HepG2 (cell line): ENCODE measurements around the gene RTF1. TPM values are rescaled to one million over a fixed set of nuclear protein-coding genes. Genes with fewer than 3 reads are reported as not detected.

Experiments used
- EED ChIP-seq: sonication (generic); formaldehyde crosslinking; IDR thresholded peaks from 2 replicates; pipeline ENCODE4 v1.5.0; 2020; ENCODE audit warnings: mild to moderate bottlenecking, missing genetic modification reagents
- ELF1 ChIP-seq: sonication (generic); formaldehyde crosslinking; IDR thresholded peaks from 2 replicates; pipeline ENCODE4 v1.4.0; 2020; ENCODE audit warnings: missing genetic modification reagents
- HNRNPLL ChIP-seq: fragments of 200-400 bp; formaldehyde crosslinking; IDR thresholded peaks from 2 replicates; pipeline ENCODE4 v1.6.1; 2017; ENCODE audit warnings: mild to moderate bottlenecking, low read depth, low read length; ENCODE audit not compliant: poor library complexity, severe bottlenecking
- MED1 ChIP-seq: sonication (generic); formaldehyde crosslinking; IDR thresholded peaks from 2 replicates; pipeline ENCODE4 v1.4.0; 2020; ENCODE audit warnings: missing genetic modification reagents
- NBN ChIP-seq: fragments of 450-650 bp; conservative IDR thresholded peaks from 2 replicates; pipeline ENCODE4 v1.6.1; 2017
- PITX1 ChIP-seq: sonication (generic); formaldehyde crosslinking; IDR thresholded peaks from 2 replicates; pipeline ENCODE4 v1.5.1; 2020; ENCODE audit warnings: mild to moderate bottlenecking, missing genetic modification reagents
- RXRB ChIP-seq: IDR thresholded peaks from 2 replicates; pipeline ENCODE4 v1.6.1; 2016; ENCODE audit warnings: borderline replicate concordance, missing genetic modification reagents, missing compliant biosample characterization
- TCF7L2 ChIP-seq: IDR thresholded peaks from 2 replicates; pipeline ENCODE4 v1.6.1; 2011; ENCODE audit warnings: mild to moderate bottlenecking, low read depth, low read length, moderate library complexity
- TFDP1 ChIP-seq: IDR thresholded peaks from 2 replicates; pipeline ENCODE4 v1.6.1; 2016; ENCODE audit warnings: missing compliant biosample characterization, missing genetic modification reagents, borderline replicate concordance
- ZNF350 ChIP-seq: sonication (generic); formaldehyde crosslinking; IDR thresholded peaks from 2 replicates; pipeline ENCODE4 v1.4.0; 2020; ENCODE audit warnings: mild to moderate bottlenecking, low read depth, missing genetic modification reagents, borderline replicate concordance
- ZNF713 ChIP-seq: sonication (generic); formaldehyde crosslinking; IDR thresholded peaks from 2 replicates; pipeline ENCODE4 v1.4.0; 2020; ENCODE audit warnings: mild to moderate bottlenecking, missing genetic modification reagents
- ZNF790 ChIP-seq: sonication (generic); formaldehyde crosslinking; IDR thresholded peaks from 2 replicates; pipeline ENCODE4 v1.8.0; 2022; ENCODE audit warnings: missing genetic modification reagents, mild to moderate bottlenecking, borderline replicate concordance
- polyA plus RNA-seq, 8 experiments: library from polyadenylated mRNA; depleted of rRNA in 3 of 8; stranded (reverse) in 7 of 8; unstranded in 1 of 8; fragments of >200 nt; fragmentation: Illumina TruSeq in 4 of 8; extraction: Trizol in 4 of 8; gene quantifications; 2 replicates each; pipeline versions ENCODE4 v1.2.1 to v1.2.3, GENCODE V29; 2011 to 2016; ENCODE audit warnings: low read depth in 4 of 8, missing spikeins in 1 of 8, mixed read lengths in 1 of 8; ENCODE audit not compliant: insufficient read depth in 1 of 8
- total RNA-seq, 5 experiments: library from RNA; depleted of rRNA; stranded (reverse); fragments of >200 nt; fragmentation: Illumina TruSeq; extraction: Trizol; gene quantifications; 2 replicates each; pipeline ENCODE4 v1.2.3, GENCODE V29; 2016; ENCODE audit warnings: low read depth in 1 of 5
- TF ChIP-seq, protein P1 (sequence below): sonication (generic); formaldehyde crosslinking; IDR thresholded peaks from 2 replicates; pipeline ENCODE4 v1.5.0; 2020; ENCODE audit warnings: missing genetic modification reagents
- TF ChIP-seq, protein P2 (sequence below): sonication (generic); formaldehyde crosslinking; IDR thresholded peaks from 2 replicates; pipeline ENCODE4 v1.4.0; 2020; ENCODE audit warnings: missing genetic modification reagents
- TF ChIP-seq, protein P3 (sequence below): sonication (generic); formaldehyde crosslinking; IDR thresholded peaks from 2 replicates; pipeline ENCODE4; 2020; ENCODE audit warnings: missing genetic modification reagents, mild to moderate bottlenecking, borderline replicate concordance
- TF ChIP-seq, protein P4 (sequence below): sonication (generic); formaldehyde crosslinking; IDR thresholded peaks from 2 replicates; pipeline ENCODE4 v1.5.1; 2020; ENCODE audit warnings: mild to moderate bottlenecking, missing genetic modification reagents, borderline replicate concordance

Gene RTF1
- total and polyA plus RNA-seq, 2 of the 13 experiments (the other 11 are each of a cell fraction or from before 2014, with no cell fraction given), result 13.9 to 17.9 TPM

DNA sequence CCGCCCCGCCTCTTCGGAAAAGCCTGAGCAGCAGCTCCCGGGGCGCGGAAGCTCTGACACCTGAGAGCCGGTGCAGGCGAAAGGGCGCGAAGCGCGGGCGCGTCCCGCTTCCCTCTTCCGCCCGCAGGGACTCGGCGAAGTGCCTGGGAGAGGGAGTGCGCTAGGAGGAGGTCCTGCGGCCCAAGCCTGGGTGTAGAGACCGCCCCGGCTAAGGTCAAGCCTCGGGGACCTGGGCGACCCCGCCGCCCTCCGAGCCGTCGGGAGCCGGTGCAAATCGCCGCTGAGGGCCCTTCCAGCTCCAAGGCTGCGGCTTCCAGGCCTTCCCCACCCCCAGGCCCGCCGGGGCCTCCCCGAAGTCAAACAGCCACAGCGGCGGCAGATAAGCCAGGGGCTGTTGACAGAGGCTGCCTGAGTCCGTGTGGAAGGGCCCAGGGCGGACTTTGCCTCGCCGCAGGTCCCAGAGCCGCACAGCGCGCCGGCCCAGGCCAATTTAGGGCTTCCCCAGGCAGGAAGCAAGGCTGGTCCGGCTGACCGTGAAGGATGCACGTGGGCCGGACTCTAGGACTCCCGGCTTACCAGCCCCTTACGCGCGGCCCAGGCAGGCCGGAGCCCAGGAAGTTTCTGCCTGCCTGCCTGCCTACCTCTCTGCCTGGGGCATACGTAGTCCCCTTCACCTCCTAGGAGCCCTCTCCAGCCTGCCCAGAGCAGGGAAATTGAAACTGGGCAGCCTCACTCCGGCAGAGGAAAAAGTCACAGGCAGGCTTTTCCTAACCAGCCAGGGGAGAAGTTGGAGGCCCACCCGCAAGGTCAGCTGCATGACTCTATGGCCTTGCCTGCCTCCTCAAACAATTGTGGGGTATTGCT, 79.1 kb downstream of the RTF1 start (continued):
- peak; percentile 66 for TF ChIP-seq ELF1 (CRISPR knock-in tag)
- TF ChIP-seq RXRB, result peak; percentile 62; the same call in 1 of the 2 replicates
- no peak for TF ChIP-seq EED
- TF ChIP-seq, protein P1, sequence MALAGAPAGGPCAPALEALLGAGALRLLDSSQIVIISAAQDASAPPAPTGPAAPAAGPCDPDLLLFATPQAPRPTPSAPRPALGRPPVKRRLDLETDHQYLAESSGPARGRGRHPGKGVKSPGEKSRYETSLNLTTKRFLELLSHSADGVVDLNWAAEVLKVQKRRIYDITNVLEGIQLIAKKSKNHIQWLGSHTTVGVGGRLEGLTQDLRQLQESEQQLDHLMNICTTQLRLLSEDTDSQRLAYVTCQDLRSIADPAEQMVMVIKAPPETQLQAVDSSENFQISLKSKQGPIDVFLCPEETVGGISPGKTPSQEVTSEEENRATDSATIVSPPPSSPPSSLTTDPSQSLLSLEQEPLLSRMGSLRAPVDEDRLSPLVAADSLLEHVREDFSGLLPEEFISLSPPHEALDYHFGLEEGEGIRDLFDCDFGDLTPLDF (CRISPR knock-in tag), result peak; percentile 82
- TF ChIP-seq, protein P2, sequence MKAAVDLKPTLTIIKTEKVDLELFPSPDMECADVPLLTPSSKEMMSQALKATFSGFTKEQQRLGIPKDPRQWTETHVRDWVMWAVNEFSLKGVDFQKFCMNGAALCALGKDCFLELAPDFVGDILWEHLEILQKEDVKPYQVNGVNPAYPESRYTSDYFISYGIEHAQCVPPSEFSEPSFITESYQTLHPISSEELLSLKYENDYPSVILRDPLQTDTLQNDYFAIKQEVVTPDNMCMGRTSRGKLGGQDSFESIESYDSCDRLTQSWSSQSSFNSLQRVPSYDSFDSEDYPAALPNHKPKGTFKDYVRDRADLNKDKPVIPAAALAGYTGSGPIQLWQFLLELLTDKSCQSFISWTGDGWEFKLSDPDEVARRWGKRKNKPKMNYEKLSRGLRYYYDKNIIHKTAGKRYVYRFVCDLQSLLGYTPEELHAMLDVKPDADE, result 0 out of 2 replicates have a peak, but pooled peaks have one; percentile 36
- peak; percentile 68 for TF ChIP-seq HNRNPLL
- TF ChIP-seq, protein P3, sequence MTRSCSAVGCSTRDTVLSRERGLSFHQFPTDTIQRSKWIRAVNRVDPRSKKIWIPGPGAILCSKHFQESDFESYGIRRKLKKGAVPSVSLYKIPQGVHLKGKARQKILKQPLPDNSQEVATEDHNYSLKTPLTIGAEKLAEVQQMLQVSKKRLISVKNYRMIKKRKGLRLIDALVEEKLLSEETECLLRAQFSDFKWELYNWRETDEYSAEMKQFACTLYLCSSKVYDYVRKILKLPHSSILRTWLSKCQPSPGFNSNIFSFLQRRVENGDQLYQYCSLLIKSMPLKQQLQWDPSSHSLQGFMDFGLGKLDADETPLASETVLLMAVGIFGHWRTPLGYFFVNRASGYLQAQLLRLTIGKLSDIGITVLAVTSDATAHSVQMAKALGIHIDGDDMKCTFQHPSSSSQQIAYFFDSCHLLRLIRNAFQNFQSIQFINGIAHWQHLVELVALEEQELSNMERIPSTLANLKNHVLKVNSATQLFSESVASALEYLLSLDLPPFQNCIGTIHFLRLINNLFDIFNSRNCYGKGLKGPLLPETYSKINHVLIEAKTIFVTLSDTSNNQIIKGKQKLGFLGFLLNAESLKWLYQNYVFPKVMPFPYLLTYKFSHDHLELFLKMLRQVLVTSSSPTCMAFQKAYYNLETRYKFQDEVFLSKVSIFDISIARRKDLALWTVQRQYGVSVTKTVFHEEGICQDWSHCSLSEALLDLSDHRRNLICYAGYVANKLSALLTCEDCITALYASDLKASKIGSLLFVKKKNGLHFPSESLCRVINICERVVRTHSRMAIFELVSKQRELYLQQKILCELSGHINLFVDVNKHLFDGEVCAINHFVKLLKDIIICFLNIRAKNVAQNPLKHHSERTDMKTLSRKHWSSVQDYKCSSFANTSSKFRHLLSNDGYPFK, result no peak; the same call in 1 of the 2 replicates
- no peak for TF ChIP-seq TCF7L2
- TF ChIP-seq ZNF350 (CRISPR knock-in tag), result peak; percentile 89
- TF ChIP-seq NBN, result no peak
- 0 out of 2 replicates have a peak, but pooled peaks have one; percentile 53 for TF ChIP-seq ZNF713 (CRISPR knock-in tag)
- TF ChIP-seq PITX1, result peak; percentile 90
- TF ChIP-seq, protein P4, sequence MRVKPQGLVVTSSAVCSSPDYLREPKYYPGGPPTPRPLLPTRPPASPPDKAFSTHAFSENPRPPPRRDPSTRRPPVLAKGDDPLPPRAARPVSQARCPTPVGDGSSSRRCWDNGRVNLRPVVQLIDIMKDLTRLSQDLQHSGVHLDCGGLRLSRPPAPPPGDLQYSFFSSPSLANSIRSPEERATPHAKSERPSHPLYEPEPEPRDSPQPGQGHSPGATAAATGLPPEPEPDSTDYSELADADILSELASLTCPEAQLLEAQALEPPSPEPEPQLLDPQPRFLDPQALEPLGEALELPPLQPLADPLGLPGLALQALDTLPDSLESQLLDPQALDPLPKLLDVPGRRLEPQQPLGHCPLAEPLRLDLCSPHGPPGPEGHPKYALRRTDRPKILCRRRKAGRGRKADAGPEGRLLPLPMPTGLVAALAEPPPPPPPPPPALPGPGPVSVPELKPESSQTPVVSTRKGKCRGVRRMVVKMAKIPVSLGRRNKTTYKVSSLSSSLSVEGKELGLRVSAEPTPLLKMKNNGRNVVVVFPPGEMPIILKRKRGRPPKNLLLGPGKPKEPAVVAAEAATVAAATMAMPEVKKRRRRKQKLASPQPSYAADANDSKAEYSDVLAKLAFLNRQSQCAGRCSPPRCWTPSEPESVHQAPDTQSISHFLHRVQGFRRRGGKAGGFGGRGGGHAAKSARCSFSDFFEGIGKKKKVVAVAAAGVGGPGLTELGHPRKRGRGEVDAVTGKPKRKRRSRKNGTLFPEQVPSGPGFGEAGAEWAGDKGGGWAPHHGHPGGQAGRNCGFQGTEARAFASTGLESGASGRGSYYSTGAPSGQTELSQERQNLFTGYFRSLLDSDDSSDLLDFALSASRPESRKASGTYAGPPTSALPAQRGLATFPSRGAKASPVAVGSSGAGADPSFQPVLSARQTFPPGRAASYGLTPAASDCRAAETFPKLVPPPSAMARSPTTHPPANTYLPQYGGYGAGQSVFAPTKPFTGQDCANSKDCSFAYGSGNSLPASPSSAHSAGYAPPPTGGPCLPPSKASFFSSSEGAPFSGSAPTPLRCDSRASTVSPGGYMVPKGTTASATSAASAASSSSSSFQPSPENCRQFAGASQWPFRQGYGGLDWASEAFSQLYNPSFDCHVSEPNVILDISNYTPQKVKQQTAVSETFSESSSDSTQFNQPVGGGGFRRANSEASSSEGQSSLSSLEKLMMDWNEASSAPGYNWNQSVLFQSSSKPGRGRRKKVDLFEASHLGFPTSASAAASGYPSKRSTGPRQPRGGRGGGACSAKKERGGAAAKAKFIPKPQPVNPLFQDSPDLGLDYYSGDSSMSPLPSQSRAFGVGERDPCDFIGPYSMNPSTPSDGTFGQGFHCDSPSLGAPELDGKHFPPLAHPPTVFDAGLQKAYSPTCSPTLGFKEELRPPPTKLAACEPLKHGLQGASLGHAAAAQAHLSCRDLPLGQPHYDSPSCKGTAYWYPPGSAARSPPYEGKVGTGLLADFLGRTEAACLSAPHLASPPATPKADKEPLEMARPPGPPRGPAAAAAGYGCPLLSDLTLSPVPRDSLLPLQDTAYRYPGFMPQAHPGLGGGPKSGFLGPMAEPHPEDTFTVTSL (CRISPR knock-in tag), result no peak
- peak; percentile 60; the same call in 1 of the 2 replicates for TF ChIP-seq ZNF790 (CRISPR knock-in tag)
- peak; percentile 88 for TF ChIP-seq MED1 (CRISPR knock-in tag)
- TF ChIP-seq TFDP1 (CRISPR knock-in tag), result peak; percentile 69; the same call in 1 of the 2 replicates
